Activated T-cell treated with anti-CD3 and anti-CD28 coated beads, Interleukin-2, amount 50 U/mL, for 72 hours (primary cell): Measurements from ENCODE around the gene FITM1. TPM values are rescaled to one million over a fixed set of nuclear protein-coding genes. Genes with fewer than 3 reads are reported as not detected.

Experiments
- ATAC-seq, 2 donors: fragments of 150-1000 bp; cut with Tn5 transposase; replicated peaks in 1 of 2; 2 replicates each; pipeline ENCODE4 v1.10.0; 2021; ENCODE audit warnings: moderate library complexity in 2 of 2, mild to moderate bottlenecking in 1 of 2
- DNase-seq, 2 donors: peaks; one replicate each; pipeline ENCODE4 v3.0.0; 2021 to 2022; ENCODE audit warnings: mixed read lengths in 1 of 2
- H3K27ac Mint-ChIP-seq: one replicate; pipeline ENCODE4 v1.8.0; 2022; ENCODE audit warnings: mild to moderate bottlenecking, moderate library complexity, mixed read lengths
- H3K27me3 Mint-ChIP-seq: one replicate; pipeline ENCODE4 v1.8.0; 2022; ENCODE audit warnings: low read depth, mixed read lengths
- H3K36me3 Mint-ChIP-seq, 2 donors: one replicate each; pipeline ENCODE4 v1.8.0; 2022; ENCODE audit warnings: mixed read lengths in 2 of 2, mild to moderate bottlenecking in 1 of 2; ENCODE audit not compliant: insufficient read depth in 2 of 2
- H3K4me1 Mint-ChIP-seq: one replicate; pipeline ENCODE4 v1.8.0; 2022; ENCODE audit warnings: low read depth, mixed read lengths
- H3K4me3 Mint-ChIP-seq, 2 donors: one replicate each; pipeline ENCODE4 v1.8.0; 2022; ENCODE audit warnings: mild to moderate bottlenecking in 2 of 2, mixed read lengths in 2 of 2, moderate library complexity in 2 of 2
- H3K9me3 Mint-ChIP-seq, 2 donors: one replicate each; pipeline ENCODE4 v1.8.0; 2022; ENCODE audit warnings: mixed read lengths in 2 of 2
- total RNA-seq, 2 donors: library from RNA; stranded (reverse); gene quantifications; one replicate each; pipeline ENCODE4 v1.2.3, GENCODE V29; 2022

Gene FITM1
- total RNA-seq, 2 donors from 2014 or later = 0.46 to 2.2 TPM

GRCh38 chr14:24172261-24172860 is 41.9 kb downstream of the FITM1 start:
- no peaks in the 10 kb centered on the region for H3K9me3 Mint-ChIP-seq
- no peak overlapping the region for H3K27ac Mint-ChIP-seq
- peaks cover 30% of the 10 kb centered on the region for H3K4me1 Mint-ChIP-seq
- peaks cover 8 to 14% of the 10 kb centered on the region in 2 donors for H3K36me3 Mint-ChIP-seq
- peak overlapping the region; percentile 82 to 91 for H3K4me3 Mint-ChIP-seq
- DNase-seq = no peak
- ATAC-seq = no peak
- no peaks in the 10 kb centered on the region for H3K27me3 Mint-ChIP-seq

DNA sequence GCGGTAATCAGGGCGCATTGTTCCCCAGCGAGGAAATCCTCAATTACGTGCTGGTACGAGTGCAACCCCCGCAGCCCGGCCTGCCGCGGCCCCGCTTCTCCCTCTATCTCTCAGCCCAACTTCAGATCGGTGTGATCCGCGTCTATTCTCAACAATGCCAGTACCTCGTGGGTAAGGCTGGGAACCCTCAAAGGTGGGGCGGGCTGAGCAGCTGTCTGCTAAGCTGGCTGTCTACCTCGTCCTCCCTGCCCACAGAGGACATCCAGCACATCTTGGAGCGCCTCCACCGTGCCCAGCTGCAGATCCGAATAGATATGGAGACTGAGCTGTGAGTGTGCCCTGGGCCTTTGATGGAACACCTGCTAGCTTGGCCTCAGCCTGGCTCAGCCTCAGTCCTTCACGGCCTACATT is 42.4 kb downstream of the FITM1 start:
- peak overlapping the region; percentile 63 to 91 for H3K4me3 Mint-ChIP-seq
- ATAC-seq (no peak), DNase-seq (no peak)
- H3K27ac Mint-ChIP-seq = peak overlapping the region; percentile 91
- H3K27me3 Mint-ChIP-seq = no peaks in the 10 kb centered on the region
- peaks cover 25% of the 10 kb centered on the region for H3K4me1 Mint-ChIP-seq
- H3K9me3 Mint-ChIP-seq = no peaks in the 10 kb centered on the region
- peaks cover 7 to 11% of the 10 kb centered on the region in 2 donors for H3K36me3 Mint-ChIP-seq

DNA sequence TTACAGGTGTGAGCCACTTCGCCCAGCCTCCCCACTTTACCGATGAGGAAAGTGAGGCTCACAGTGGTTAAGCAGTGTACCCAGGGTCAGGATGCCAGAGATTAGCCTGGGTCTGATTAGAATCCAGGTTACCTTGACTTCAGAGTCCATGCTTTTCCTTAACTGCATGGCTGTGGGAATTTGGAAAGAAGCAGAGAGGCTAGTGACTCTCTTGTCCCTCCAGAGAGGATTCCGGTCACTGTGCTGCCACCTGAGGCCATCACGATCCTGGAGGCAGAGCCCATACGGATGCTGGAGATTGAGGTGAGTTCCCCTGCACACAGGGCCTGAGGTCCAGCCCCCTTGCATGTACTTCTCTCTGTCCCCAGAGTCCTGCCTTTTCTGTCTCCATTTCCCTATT is 46.1 kb downstream of the FITM1 start:
- H3K4me1 Mint-ChIP-seq = peaks cover 6% of the 10 kb centered on the region
- DNase-seq (no peak), ATAC-seq (no peak)
- no peak overlapping the region for H3K4me3 Mint-ChIP-seq
- peak overlapping the region; percentile 49 for H3K27ac Mint-ChIP-seq
- H3K36me3 Mint-ChIP-seq = peaks cover 0 to 4% of the 10 kb centered on the region in 2 donors
- no peaks in the 10 kb centered on the region for H3K27me3 Mint-ChIP-seq
- no peaks in the 10 kb centered on the region for H3K9me3 Mint-ChIP-seq

- Mint-ChIP-seq H3K4me3 (no peak overlapping the region), H3K4me1 (no peaks in the 10 kb centered on the region), H3K9me3 (no peaks in the 10 kb centered on the region), H3K27me3 (no peaks in the 10 kb centered on the region), H3K27ac (peak overlapping the region; percentile 49), H3K36me3 (peaks cover 0 to 4% of the 10 kb centered on the region in 2 donors)
- no peak for DNase-seq
- ATAC-seq = no peak
Observed at GRCh38 chr14:24177041-24177825, 46.8 kb downstream of the FITM1 start.

- ATAC-seq = no peak
- no peaks in the 10 kb centered on the region for H3K27me3 Mint-ChIP-seq
- DNase-seq = no peak
- no peaks in the 10 kb centered on the region for H3K9me3 Mint-ChIP-seq
- H3K4me1 Mint-ChIP-seq = no peaks in the 10 kb centered on the region
- H3K4me3 Mint-ChIP-seq = no peak overlapping the region
- no peak overlapping the region for H3K27ac Mint-ChIP-seq
- peaks cover 1 to 4% of the 10 kb centered on the region in 2 donors for H3K36me3 Mint-ChIP-seq
Observed at GRCh38 chr14:24177891-24178290, 47.4 kb downstream of the FITM1 start.

DNA sequence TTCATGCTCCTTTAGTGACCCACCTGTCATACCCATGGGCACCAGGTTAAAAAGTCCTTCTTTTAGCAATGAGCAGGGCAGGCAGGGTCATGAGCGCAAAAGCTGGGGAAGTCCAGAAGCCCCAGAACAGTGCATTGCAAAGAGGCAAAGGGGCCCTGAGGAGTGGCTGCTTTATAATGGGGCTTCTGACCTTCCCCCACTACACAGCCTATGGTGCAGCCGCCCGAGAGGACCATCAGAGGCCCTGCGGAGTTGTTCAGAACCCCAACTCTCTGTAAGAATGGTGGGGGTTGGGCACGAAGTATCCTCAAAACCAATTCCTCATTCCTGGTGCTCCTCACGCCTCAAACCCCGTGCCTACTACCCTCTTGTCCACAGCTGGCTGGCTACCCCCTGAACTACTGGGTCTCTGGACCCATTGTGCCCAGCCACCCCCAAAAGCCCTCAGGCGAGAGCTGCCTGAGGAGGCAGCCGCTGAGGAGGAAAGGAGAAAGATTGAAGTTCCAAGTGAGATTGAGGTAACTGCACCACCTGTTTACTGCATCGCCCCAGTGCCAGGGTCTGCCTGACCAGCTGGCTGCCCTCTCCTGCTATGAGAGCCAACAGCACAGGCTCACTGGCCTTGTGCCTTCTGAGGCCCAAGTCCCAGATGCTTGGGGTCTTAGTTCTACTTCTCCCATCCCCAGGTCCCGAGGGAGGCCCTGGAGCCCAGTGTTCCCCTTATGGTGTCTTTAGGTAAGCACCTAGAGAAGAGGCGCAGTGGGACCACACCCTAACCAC is 48.1 kb downstream of the FITM1 start:
- Mint-ChIP-seq H3K9me3 (no peaks in the 10 kb centered on the region), H3K4me3 (no peak overlapping the region), H3K27ac (no peak overlapping the region), H3K36me3 (peaks cover 1 to 4% of the 10 kb centered on the region in 2 donors), H3K27me3 (no peaks in the 10 kb centered on the region), H3K4me1 (no peaks in the 10 kb centered on the region)
- ATAC-seq = no peak
- no peak for DNase-seq

DNA sequence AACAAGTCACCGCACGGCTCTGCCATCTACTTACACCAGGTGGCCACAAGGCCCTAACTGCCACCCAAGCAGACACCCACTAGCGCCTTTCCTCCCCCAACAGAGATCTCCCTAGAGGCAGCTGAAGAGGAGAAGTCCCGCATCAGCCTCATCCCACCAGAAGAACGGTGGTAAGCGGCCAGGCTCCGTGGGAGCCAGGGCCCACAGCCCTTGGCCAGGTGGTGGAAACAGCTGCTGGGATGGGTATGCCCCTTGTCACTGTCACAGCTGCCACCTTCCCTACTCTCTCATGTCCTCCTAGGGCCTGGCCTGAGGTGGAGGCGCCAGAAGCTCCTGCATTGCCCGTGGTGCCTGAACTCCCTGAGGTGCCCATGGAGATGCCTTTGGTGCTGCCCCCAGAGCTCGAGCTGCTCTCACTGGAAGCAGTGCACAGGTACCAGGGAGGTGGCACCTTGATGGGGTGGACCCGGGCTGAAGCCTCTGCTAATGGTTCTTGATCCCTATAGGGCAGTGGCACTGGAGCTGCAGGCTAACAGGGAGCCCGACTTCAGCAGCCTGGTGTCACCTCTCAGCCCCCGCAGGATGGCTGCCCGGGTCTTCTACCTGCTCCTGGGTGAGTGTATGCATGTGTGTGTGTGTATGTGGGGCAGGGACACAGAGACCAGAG is 49.0 kb downstream of the FITM1 start:
- no peak for ATAC-seq
- Mint-ChIP-seq H3K4me3 (no peak overlapping the region), H3K27me3 (no peaks in the 10 kb centered on the region), H3K36me3 (peaks cover 1 to 4% of the 10 kb centered on the region in 2 donors), H3K4me1 (no peaks in the 10 kb centered on the region), H3K9me3 (no peaks in the 10 kb centered on the region), H3K27ac (no peak overlapping the region)
- no peak for DNase-seq

- ATAC-seq (peak in 1 of 2 donors; percentile 3), DNase-seq (no peak)
- Mint-ChIP-seq H3K27me3 (no peaks in the 10 kb centered on the region), H3K27ac (peak overlapping the region; percentile 72), H3K36me3 (peaks cover 1 to 4% of the 10 kb centered on the region in 2 donors), H3K9me3 (no peaks in the 10 kb centered on the region), H3K4me1 (no peaks in the 10 kb centered on the region), H3K4me3 (no peak overlapping the region)
Observed at GRCh38 chr14:24179961-24180796, 49.7 kb downstream of the FITM1 start.

GRCh38 chr14:24181371-24182077 is 51.1 kb downstream of the FITM1 start:
- peak overlapping the region; percentile 7 for H3K27ac Mint-ChIP-seq
- H3K9me3 Mint-ChIP-seq = no peaks in the 10 kb centered on the region
- H3K36me3 Mint-ChIP-seq = peaks cover 1 to 4% of the 10 kb centered on the region in 2 donors
- DNase-seq = no peak
- H3K4me1 Mint-ChIP-seq = no peaks in the 10 kb centered on the region
- ATAC-seq = peak in 1 of 2 donors; percentile 8
- H3K4me3 Mint-ChIP-seq = no peak overlapping the region
- no peaks in the 10 kb centered on the region for H3K27me3 Mint-ChIP-seq
